HEK293 (cell line): ENCODE results near the gene PLCH2.

Experiments used
- CTCF ChIA-PET: fragments of 350-600 bp; formaldehyde crosslinking; extraction: SDS; loops from one replicate; lab custom pipeline; 2021; ENCODE audit warnings: antibody characterized with exemption; lab: Yijun Ruan, JAX
- POLR2A ChIA-PET: fragments of 300-600 bp; formaldehyde crosslinking; extraction: SDS; loops from one replicate; lab custom pipeline; 2020; ENCODE audit warnings: antibody characterized with exemption, inconsistent platforms; lab: Yijun Ruan, JAX
- H3K27ac ChIP-seq: fragments of 200-500 bp; sonication (Bioruptor generic); 2 replicates; pipeline ENCODE4 v1.5.1; 2014; ENCODE audit warnings: low read depth, low read length, control low read depth, inconsistent platforms; ENCODE audit errors: extremely low read depth
- H3K36me3 ChIP-seq, 2 experiments: fragments of 200-500 bp in 1 of 2; sonication (Bioruptor generic) in 1 of 2; 1 replicate in 1 of 2; 2 replicates in 1 of 2; pipeline ENCODE4 v1.5.1; 2014 to 2017; ENCODE audit warnings: inconsistent platforms in 2 of 2, low read length in 2 of 2; ENCODE audit not compliant: control insufficient read depth in 2 of 2, insufficient read depth in 1 of 2
- H3K4me1 ChIP-seq: fragments of 200-500 bp; sonication (Bioruptor generic); 2 replicates; pipeline ENCODE4 v1.5.1; 2014; ENCODE audit warnings: mild to moderate bottlenecking, low read length, inconsistent platforms; ENCODE audit not compliant: control insufficient read depth, insufficient read depth
- H3K4me3 ChIP-seq: 2 replicates; pipeline ENCODE4 v1.5.1; 2011; ENCODE audit warnings: low read depth, mild to moderate bottlenecking, control low read depth, low read length, moderate library complexity
- H3K9me3 ChIP-seq: fragments of 200-500 bp; sonication (Bioruptor generic); 2 replicates; pipeline ENCODE4 v1.5.1; 2014; ENCODE audit warnings: low read depth, low read length, inconsistent platforms; ENCODE audit not compliant: control insufficient read depth, insufficient read depth
- BCL11A ChIP-seq: fragments of 450-650 bp; formaldehyde crosslinking; IDR thresholded peaks from 2 replicates; pipeline ENCODE4 v1.5.1; 2016; ENCODE audit warnings: low read depth, missing biosample characterization, missing genetic modification characterization
- FEZF1 ChIP-seq: fragments of 450-650 bp; formaldehyde crosslinking; IDR thresholded peaks from 2 replicates; pipeline ENCODE4 v1.5.1; 2016; ENCODE audit warnings: missing biosample characterization, missing genetic modification characterization
- HOXC10 ChIP-seq: sonication (generic); formaldehyde crosslinking; IDR thresholded peaks from 2 replicates; pipeline ENCODE4 v1.8.1; 2023; ENCODE audit warnings: mild to moderate bottlenecking, missing genetic modification reagents
- PATZ1 ChIP-seq: fragments of 450-650 bp; formaldehyde crosslinking; IDR thresholded peaks from 2 replicates; pipeline ENCODE4 v1.5.1; 2016; ENCODE audit warnings: missing biosample characterization, missing genetic modification characterization
- REPIN1 ChIP-seq: fragments of 450-650 bp; formaldehyde crosslinking; IDR thresholded peaks from 2 replicates; pipeline ENCODE4 v1.5.1; 2017; ENCODE audit warnings: missing biosample characterization, missing genetic modification characterization, low read depth
- ZBTB26 ChIP-seq: fragments of 450-650 bp; formaldehyde crosslinking; optimal IDR thresholded peaks from 2 replicates; pipeline ENCODE3; 2016; ENCODE audit warnings: missing biosample characterization, mild to moderate bottlenecking, missing genetic modification characterization
- ZBTB44 ChIP-seq: fragments of 450-650 bp; IDR thresholded peaks from 2 replicates; pipeline ENCODE4 v1.5.1; 2018; ENCODE audit warnings: missing biosample characterization, mild to moderate bottlenecking, missing genetic modification characterization
- ZFP69B ChIP-seq: fragments of 450-650 bp; formaldehyde crosslinking; IDR thresholded peaks from 2 replicates; pipeline ENCODE4 v1.5.1; 2016; ENCODE audit warnings: missing biosample characterization, missing genetic modification characterization
- ZNF175 ChIP-seq: fragments of 450-650 bp; formaldehyde crosslinking; IDR thresholded peaks from 2 replicates; pipeline ENCODE4 v1.5.1; 2016; ENCODE audit warnings: missing biosample characterization, missing genetic modification characterization
- ZNF211 ChIP-seq: fragments of 450-650 bp; formaldehyde crosslinking; IDR thresholded peaks from 2 replicates; pipeline ENCODE4 v1.5.1; 2016; ENCODE audit warnings: low read depth, missing biosample characterization, missing genetic modification characterization
- ZNF416 ChIP-seq: fragments of 450-650 bp; formaldehyde crosslinking; IDR thresholded peaks from 2 replicates; pipeline ENCODE4 v1.5.1; 2016; ENCODE audit warnings: missing biosample characterization, missing genetic modification characterization
- ZNF433 ChIP-seq: fragments of 450-650 bp; formaldehyde crosslinking; IDR thresholded peaks from 2 replicates; pipeline ENCODE4 v1.5.1; 2016; ENCODE audit warnings: missing biosample characterization, missing genetic modification characterization, low read depth
- ZNF529 ChIP-seq: fragments of 450-650 bp; formaldehyde crosslinking; IDR thresholded peaks from 2 replicates; pipeline ENCODE4 v1.5.1; 2017; ENCODE audit warnings: missing genetic modification characterization, missing biosample characterization; ENCODE audit not compliant: insufficient replicate concordance
- ZNF580 ChIP-seq: fragments of 450-650 bp; formaldehyde crosslinking; IDR thresholded peaks from 2 replicates; pipeline ENCODE4 v1.5.1; 2016; ENCODE audit warnings: missing biosample characterization, missing genetic modification characterization
- ZNF621 ChIP-seq: fragments of 450-650 bp; formaldehyde crosslinking; IDR thresholded peaks from 2 replicates; pipeline ENCODE4 v1.5.1; 2017; ENCODE audit warnings: missing biosample characterization, missing genetic modification characterization
- ZNF624 ChIP-seq: fragments of 450-650 bp; formaldehyde crosslinking; IDR thresholded peaks from 2 replicates; pipeline ENCODE4 v1.5.1; 2017; ENCODE audit warnings: missing biosample characterization, missing genetic modification characterization
- ZNF629 ChIP-seq: fragments of 450-650 bp; formaldehyde crosslinking; IDR thresholded peaks from 2 replicates; pipeline ENCODE4 v1.5.1; 2017; ENCODE audit warnings: missing biosample characterization, missing genetic modification characterization
- ZNF692 ChIP-seq: fragments of 450-650 bp; formaldehyde crosslinking; IDR thresholded peaks from 2 replicates; pipeline ENCODE4 v1.5.1; 2016; ENCODE audit warnings: missing biosample characterization, missing genetic modification characterization

Gene PLCH2

GRCh38 chr1:2520806-2521205 is 44.7 kb downstream of the PLCH2 start (continued):
- TF ChIP-seq ZNF416 (tag by site-specific recombination) (no peak), REPIN1 (no peak), ZNF529 (no peak), ZNF621 (tag by site-specific recombination) (no peak)

- ChIA-PET CTCF (no interaction called here), POLR2A (no interaction called here)
- peaks cover 23% of the 10 kb centered on the region for H3K4me1 ChIP-seq
Observed at GRCh38 chr1:2522230-2522629, 46.1 kb downstream of the PLCH2 start.

More at GRCh38 chr1:2522230-2522629, 46.1 kb downstream of the PLCH2 start:
- H3K27ac ChIP-seq, result no peak overlapping the region
- TF ChIP-seq ZNF692 (tag by site-specific recombination) (no peak), ZNF580 (tag by site-specific recombination) (no peak), ZNF175 (no peak), ZFP69B (tag by site-specific recombination) (no peak), ZNF416 (tag by site-specific recombination) (no peak), ZBTB26 (tag by site-specific recombination) (no peak), ZBTB44 (tag by site-specific recombination) (no peak), BCL11A (tag by site-specific recombination) (no peak), HOXC10 (CRISPR knock-in tag) (no peak), ZNF629 (tag by site-specific recombination) (no peak), ZNF211 (tag by site-specific recombination) (no peak), FEZF1 (tag by site-specific recombination) (no peak), ZNF624 (tag by site-specific recombination) (no peak), PATZ1 (tag by site-specific recombination) (no peak), ZNF433 (tag by site-specific recombination) (no peak)
- TF ChIP-seq, all 188 proteins: peak for 0
- Histone ChIP-seq H3K36me3 (peaks cover 0 to 63% of the 10 kb centered on the region in 2 experiments; a peak in 1 of 3 replicates), H3K9me3 (no peaks in the 10 kb centered on the region), H3K4me3 (no peak overlapping the region)
